Endothelial cell (in vitro differentiated cells): ENCODE measurements around the gene C20orf204. TPM values are rescaled to one million over a fixed set of nuclear protein-coding genes. Genes with fewer than 3 reads are reported as not detected.

Experiments used
- DNase-seq: peaks from one replicate; pipeline ENCODE4 v3.0.0; 2021; ENCODE audit warnings: low spot score
- H3K27ac Mint-ChIP-seq: one replicate; pipeline ENCODE4 v1.8.0; 2021; ENCODE audit warnings: mixed read lengths, inconsistent platforms; ENCODE audit not compliant: unreplicated experiment
- H3K27me3 Mint-ChIP-seq: one replicate; pipeline ENCODE4 v1.8.0; 2021; ENCODE audit warnings: mild to moderate bottlenecking, moderate library complexity, mixed read lengths, inconsistent platforms; ENCODE audit not compliant: unreplicated experiment
- H3K36me3 Mint-ChIP-seq: one replicate; pipeline ENCODE4 v1.8.0; 2021; ENCODE audit warnings: mild to moderate bottlenecking, low read depth, mixed read lengths, inconsistent platforms; ENCODE audit not compliant: unreplicated experiment
- H3K4me1 Mint-ChIP-seq: one replicate; pipeline ENCODE4 v1.8.0; 2021; ENCODE audit warnings: mild to moderate bottlenecking, mixed read lengths, inconsistent platforms; ENCODE audit not compliant: unreplicated experiment
- H3K4me3 Mint-ChIP-seq: one replicate; pipeline ENCODE4 v1.8.0; 2021; ENCODE audit warnings: mild to moderate bottlenecking, mixed read lengths, inconsistent platforms; ENCODE audit not compliant: unreplicated experiment
- H3K9me3 Mint-ChIP-seq: one replicate; pipeline ENCODE4 v1.8.0; 2021; ENCODE audit warnings: mixed read lengths, inconsistent platforms; ENCODE audit not compliant: unreplicated experiment
- total RNA-seq: library from RNA; stranded (reverse); fragmentation: NEBNext Ultra II Directional; extraction: Animal tissue kit (Norgen Biotek cat#: 25700); gene quantifications from one replicate; pipeline ENCODE4 v1.2.1, GENCODE V29; 2021; ENCODE audit not compliant: unreplicated experiment
- TF ChIP-seq, protein P1 (sequence below): fragments of 200-600 bp; sonication (generic); IDR thresholded peaks from one replicate; pipeline ENCODE4 v1.5.0; 2021; ENCODE audit warnings: antibody characterized with exemption; ENCODE audit not compliant: unreplicated experiment

Gene C20orf204
- total RNA-seq, 1 donor from 2014 or later, result 14.2 TPM

DNA sequence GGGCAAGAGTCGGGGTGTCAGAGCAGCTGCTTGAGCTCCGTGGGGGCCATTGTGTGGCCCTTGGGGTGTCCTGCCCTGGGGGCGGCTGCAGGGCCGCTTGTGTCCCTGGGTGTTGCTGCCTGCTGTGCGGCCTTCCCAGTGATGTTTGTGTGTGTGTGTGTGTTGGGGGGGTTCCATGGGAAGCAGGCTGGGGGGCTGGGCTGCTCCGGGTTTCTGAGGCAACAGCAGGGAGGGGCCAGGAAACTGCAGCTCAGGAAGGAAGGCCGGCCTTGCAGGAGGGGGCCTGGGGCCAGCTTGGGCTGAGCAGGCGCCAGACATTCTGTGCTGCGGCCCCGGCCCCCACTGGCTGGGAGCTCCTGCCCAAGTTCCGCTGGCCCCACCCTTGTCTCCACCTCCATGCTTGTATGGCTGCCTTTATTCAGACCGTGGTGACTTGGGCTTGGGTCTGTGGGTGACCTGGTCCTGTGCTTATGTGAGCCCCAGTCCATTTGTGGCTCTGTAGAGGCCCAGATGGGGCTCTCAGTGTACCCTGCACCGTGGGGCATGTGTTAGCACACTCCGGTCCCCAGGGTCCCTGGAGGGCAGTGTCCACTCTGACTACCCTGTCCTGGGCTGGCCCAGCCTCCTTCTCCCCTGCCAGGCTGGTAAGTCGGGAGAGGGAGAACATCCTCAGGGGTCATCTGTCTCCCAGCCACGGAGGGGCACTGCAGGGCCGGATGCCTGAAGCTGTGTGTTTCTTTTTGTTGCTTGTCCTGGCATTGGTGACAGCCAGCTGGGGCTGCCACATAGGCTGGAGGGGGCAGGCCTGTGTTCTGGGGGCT is 18.1 kb downstream of the C20orf204 start:
- peak overlapping the region; percentile 72 for H3K4me3 Mint-ChIP-seq
- no peaks in the 10 kb centered on the region for H3K9me3 Mint-ChIP-seq
- peak overlapping the region; percentile 92 for H3K27ac Mint-ChIP-seq

DNA sequence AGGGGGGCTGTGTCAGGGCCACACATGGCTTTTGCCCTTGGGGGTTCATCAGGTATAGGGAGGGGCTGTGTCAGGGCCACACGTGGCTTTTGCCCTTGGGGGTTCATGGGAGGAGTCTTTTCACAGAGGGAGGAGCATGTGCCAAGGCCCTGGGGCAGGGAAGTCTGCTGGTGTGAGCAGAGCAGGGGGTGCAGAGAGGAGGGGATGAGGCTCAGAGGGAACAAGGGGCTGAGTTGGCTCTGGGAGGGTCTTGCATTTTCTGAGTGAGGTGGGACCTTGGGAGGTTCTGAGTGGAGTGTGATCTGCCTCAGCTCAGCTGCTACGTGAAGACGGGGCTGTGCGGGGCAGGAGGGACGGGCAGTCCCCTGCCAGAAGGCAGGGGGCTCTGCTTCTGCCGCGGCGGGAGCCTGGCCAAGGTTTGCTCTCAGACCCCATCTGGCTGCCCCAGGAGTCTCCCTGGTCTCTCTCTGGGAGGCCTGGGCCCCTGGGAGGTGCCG is 19.5 kb downstream of the C20orf204 start:
- TF ChIP-seq, protein P1, sequence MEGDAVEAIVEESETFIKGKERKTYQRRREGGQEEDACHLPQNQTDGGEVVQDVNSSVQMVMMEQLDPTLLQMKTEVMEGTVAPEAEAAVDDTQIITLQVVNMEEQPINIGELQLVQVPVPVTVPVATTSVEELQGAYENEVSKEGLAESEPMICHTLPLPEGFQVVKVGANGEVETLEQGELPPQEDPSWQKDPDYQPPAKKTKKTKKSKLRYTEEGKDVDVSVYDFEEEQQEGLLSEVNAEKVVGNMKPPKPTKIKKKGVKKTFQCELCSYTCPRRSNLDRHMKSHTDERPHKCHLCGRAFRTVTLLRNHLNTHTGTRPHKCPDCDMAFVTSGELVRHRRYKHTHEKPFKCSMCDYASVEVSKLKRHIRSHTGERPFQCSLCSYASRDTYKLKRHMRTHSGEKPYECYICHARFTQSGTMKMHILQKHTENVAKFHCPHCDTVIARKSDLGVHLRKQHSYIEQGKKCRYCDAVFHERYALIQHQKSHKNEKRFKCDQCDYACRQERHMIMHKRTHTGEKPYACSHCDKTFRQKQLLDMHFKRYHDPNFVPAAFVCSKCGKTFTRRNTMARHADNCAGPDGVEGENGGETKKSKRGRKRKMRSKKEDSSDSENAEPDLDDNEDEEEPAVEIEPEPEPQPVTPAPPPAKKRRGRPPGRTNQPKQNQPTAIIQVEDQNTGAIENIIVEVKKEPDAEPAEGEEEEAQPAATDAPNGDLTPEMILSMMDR, result no peak
- DNase-seq, result no peak
- Mint-ChIP-seq H3K36me3 (no peaks in the 10 kb centered on the region), H3K4me1 (peaks cover 42% of the 10 kb centered on the region), H3K4me3 (peak overlapping the region; percentile 84), H3K27ac (peak overlapping the region; percentile 82), H3K9me3 (no peaks in the 10 kb centered on the region), H3K27me3 (peaks cover 11% of the 10 kb centered on the region)

More for the DNA sequence above, 18.1 kb downstream of the C20orf204 start:
- no peaks in the 10 kb centered on the region for H3K36me3 Mint-ChIP-seq
- peak; percentile 71 for DNase-seq
- peaks cover 42% of the 10 kb centered on the region for H3K4me1 Mint-ChIP-seq
- TF ChIP-seq, protein P1, result no peak
- H3K27me3 Mint-ChIP-seq, result peaks cover 12% of the 10 kb centered on the region

DNA sequence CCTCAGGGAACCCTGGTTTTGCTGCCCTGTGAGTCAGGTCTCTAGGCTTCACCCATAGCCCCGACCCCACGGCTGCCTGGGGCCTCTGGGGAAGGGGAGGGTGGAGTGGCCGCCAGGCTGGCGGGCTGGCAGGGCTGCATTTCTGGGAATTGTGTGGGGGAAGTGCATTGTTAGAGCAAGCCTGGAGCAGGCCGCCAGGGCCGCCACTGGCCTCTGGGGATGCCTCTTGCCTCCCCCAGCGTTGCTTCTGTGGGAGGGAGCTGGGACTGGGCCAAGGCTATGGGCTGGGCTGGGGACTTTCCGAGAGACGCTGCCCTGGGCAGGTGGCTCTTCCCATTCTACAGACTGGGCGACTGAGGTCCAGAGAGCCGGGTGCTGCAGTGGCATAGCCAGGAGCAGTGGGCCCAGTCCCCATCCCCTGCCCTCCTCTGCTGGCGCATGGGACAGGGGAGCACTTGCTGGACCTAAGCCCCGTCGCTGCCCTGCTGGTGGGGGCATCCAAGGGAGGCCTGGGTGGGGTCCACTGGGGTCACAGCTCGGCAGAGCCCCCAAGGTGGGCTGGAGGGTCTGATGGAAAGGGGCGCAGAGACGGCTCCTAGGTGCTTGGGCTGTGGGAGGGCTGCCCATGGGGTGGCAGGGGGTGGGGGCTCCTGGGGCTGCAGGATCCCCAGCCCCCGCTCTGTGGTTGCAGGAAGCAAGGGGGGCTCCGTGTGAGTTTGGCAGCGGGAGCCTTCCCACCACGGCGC is 20.1 kb downstream of the C20orf204 start:
- H3K4me1 Mint-ChIP-seq, result peaks cover 42% of the 10 kb centered on the region
- no peaks in the 10 kb centered on the region for H3K36me3 Mint-ChIP-seq
- peaks cover 9% of the 10 kb centered on the region for H3K27me3 Mint-ChIP-seq
- H3K4me3 Mint-ChIP-seq, result no peak overlapping the region
- peak; percentile 51 for DNase-seq
- no peak overlapping the region for H3K27ac Mint-ChIP-seq
- no peaks in the 10 kb centered on the region for H3K9me3 Mint-ChIP-seq
- TF ChIP-seq, protein P1, result no peak

DNA sequence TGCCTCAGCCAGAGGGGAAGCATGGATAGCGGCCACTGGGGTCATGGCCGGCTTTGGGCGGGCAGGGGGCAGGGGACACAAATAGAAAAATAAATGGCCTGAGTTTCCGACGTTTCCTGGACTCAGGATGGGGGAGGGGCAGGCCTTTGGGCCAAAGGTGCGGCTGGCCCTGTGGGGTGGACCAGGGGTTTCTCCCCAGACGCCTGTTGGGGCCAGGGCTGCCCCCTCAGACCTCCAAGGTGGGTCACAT is 20.6 kb downstream of the C20orf204 start:
- peaks cover 9% of the 10 kb centered on the region for H3K27me3 Mint-ChIP-seq
- H3K4me3 Mint-ChIP-seq, result no peak overlapping the region
- H3K9me3 Mint-ChIP-seq, result no peaks in the 10 kb centered on the region
- peaks cover 40% of the 10 kb centered on the region for H3K4me1 Mint-ChIP-seq
- no peak overlapping the region for H3K27ac Mint-ChIP-seq
- DNase-seq, result no peak
- TF ChIP-seq, protein P1, result no peak
- no peaks in the 10 kb centered on the region for H3K36me3 Mint-ChIP-seq
